GM21515 (cell line): ENCODE measurements around the gene COL27A1.

ENCODE experiments used
- ATAC-seq: cut with Tn5 transposase; IDR thresholded peaks from one replicate; pipeline ENCODE4 v1.9.1; 2021; ENCODE audit not compliant: unreplicated experiment

Gene COL27A1

GRCh38 chr9:114202849-114203248 lies 47.5 kb downstream of the COL27A1 start:
- ATAC-seq = no peak

- no peak for ATAC-seq
These were observed 48.2 kb downstream of the COL27A1 start for GRCh38 chr9:114203410-114204140.

GRCh38 chr9:114204265-114204664 lies 48.9 kb downstream of the COL27A1 start:
- ATAC-seq = no peak

- no peak for ATAC-seq
These were observed 50.1 kb downstream of the COL27A1 start for GRCh38 chr9:114205171-114206015.

GRCh38 chr9:114206221-114206789 lies 51.0 kb downstream of the COL27A1 start:
- ATAC-seq = no peak

- ATAC-seq = no peak
These were observed 51.9 kb downstream of the COL27A1 start for GRCh38 chr9:114207034-114207810.

- no peak for ATAC-seq
These were observed 52.5 kb downstream of the COL27A1 start for GRCh38 chr9:114207845-114208244.

GRCh38 chr9:114209151-114209550 lies 53.8 kb downstream of the COL27A1 start:
- no peak for ATAC-seq

- no peak for ATAC-seq
These were observed 54.8 kb downstream of the COL27A1 start for GRCh38 chr9:114210136-114210535.

- no peak for ATAC-seq
These were observed 55.4 kb downstream of the COL27A1 start for GRCh38 chr9:114210691-114211276.

- no peak for ATAC-seq
These were observed 57.5 kb downstream of the COL27A1 start for GRCh38 chr9:114212826-114213225.

- ATAC-seq = no peak
These were observed 58.2 kb downstream of the COL27A1 start for GRCh38 chr9:114213566-114213965.

- ATAC-seq = no peak
These were observed 58.8 kb downstream of the COL27A1 start for GRCh38 chr9:114214181-114214580.

GRCh38 chr9:114214686-114215414 lies 59.5 kb downstream of the COL27A1 start:
- no peak for ATAC-seq

GRCh38 chr9:114216081-114216480 lies 60.7 kb downstream of the COL27A1 start:
- no peak for ATAC-seq

- ATAC-seq = no peak
These were observed 61.6 kb downstream of the COL27A1 start for GRCh38 chr9:114216976-114217375.

- no peak for ATAC-seq
These were observed 63.2 kb downstream of the COL27A1 start for GRCh38 chr9:114218264-114219120.

GRCh38 chr9:114220061-114220541 lies 64.8 kb downstream of the COL27A1 start:
- ATAC-seq = no peak
